ENCODE data around the gene IQGAP3. TPM values are rescaled to one million over a fixed set of nuclear protein-coding genes. Genes with fewer than 3 reads are reported as not detected.
A peak's percentile ranks its signal among the peaks of the same experiment; 100 is the strongest.

IQGAP3 gene
- total and polyA plus RNA-seq, 4 donors = under 0.01 to 8.5 (median 0.43) TPM

- H3K36me3 ChIP-seq (ENCODE audit: control insufficient read depth in 4 of 4, insufficient read depth in 3 of 4, low read depth in 1 of 4, low read length in 3 of 4) = no peaks in the 10 kb centered on the region
- H3K27me3 ChIP-seq (ENCODE audit: control insufficient read depth in 4 of 4, insufficient read depth in 4 of 4, low read length in 3 of 4) = no peaks in the 10 kb centered on the region
These were observed 61.7 kb downstream of the IQGAP3 start for GRCh38 chr1:156510709-156511108.

GRCh38 chr1:156509424-156510034, 62.8 kb downstream of the IQGAP3 start:
- no peak for DNase-seq (ENCODE audit: low spot score)
- WGBS = 86% methylated on average over 9 of the region's 9 CpGs
- Histone ChIP-seq H3K27me3 (ENCODE audit: control insufficient read depth in 4 of 4, insufficient read depth in 4 of 4, low read length in 3 of 4) (no peaks in the 10 kb centered on the region), H3K36me3 (ENCODE audit: control insufficient read depth in 4 of 4, insufficient read depth in 3 of 4, low read depth in 1 of 4, low read length in 3 of 4) (no peaks in the 10 kb centered on the region), H3K4me1 (ENCODE audit: control insufficient read depth in 4 of 4, insufficient read depth in 4 of 4, low read length in 3 of 4) (peaks cover 3 to 12% (median 3%) of the 10 kb centered on the region in 4 donors), H3K9ac (ENCODE audit: low read depth in 1 of 2, low read length in 2 of 2) (no peak overlapping the region), H3K27ac (ENCODE audit: low read depth in 1 of 2, low read length in 2 of 2) (no peak overlapping the region), H3K4me3 (ENCODE audit: low read depth in 1 of 3, low read length in 3 of 3) (no peak overlapping the region), H3K9me3 (ENCODE audit: control insufficient read depth in 4 of 4, low read length in 3 of 4) (no peaks in the 10 kb centered on the region)
- TF ChIP-seq HNF4A (conservative IDR thresholded peaks at IDR 0.05) (no peak), ATF3 (IDR thresholded peaks at IDR 0.05) (no peak), YY1 (IDR thresholded peaks at IDR 0.05) (no peak), SP1 (IDR thresholded peaks at IDR 0.05) (no peak)

More at GRCh38 chr1:156510709-156511108, 61.7 kb downstream of the IQGAP3 start:
- Histone ChIP-seq H3K27ac (ENCODE audit: low read depth in 1 of 2, low read length in 2 of 2) (no peak overlapping the region), H3K9ac (ENCODE audit: low read depth in 1 of 2, low read length in 2 of 2) (no peak overlapping the region), H3K9me3 (ENCODE audit: control insufficient read depth in 4 of 4, low read length in 3 of 4) (no peaks in the 10 kb centered on the region), H3K4me3 (ENCODE audit: low read depth in 1 of 3, low read length in 3 of 3) (no peak overlapping the region), H3K4me1 (ENCODE audit: control insufficient read depth in 4 of 4, insufficient read depth in 4 of 4, low read length in 3 of 4) (peaks cover 0 to 4% (median 0%) of the 10 kb centered on the region in 4 donors)
- WGBS = 70% methylated on average over 13 of the region's 13 CpGs
- peak; percentile 43 for TF ChIP-seq SP1 (IDR thresholded peaks at IDR 0.05)
- TF ChIP-seq FOXA2 (IDR thresholded peaks at IDR 0.05) = no peak
- TF ChIP-seq RAD21 (IDR thresholded peaks at IDR 0.05) = peak in 1 of 2 donors; percentile 4
- TF ChIP-seq RXRA (IDR thresholded peaks at IDR 0.05) = no peak
- no peak for TF ChIP-seq HNF4A (conservative IDR thresholded peaks at IDR 0.05)
- no peak for DNase-seq (ENCODE audit: low spot score)

GRCh38 chr1:156508955-156509234, 63.5 kb downstream of the IQGAP3 start:
- Histone ChIP-seq H3K27me3 (ENCODE audit: control insufficient read depth in 4 of 4, insufficient read depth in 4 of 4, low read length in 3 of 4) (no peaks in the 10 kb centered on the region), H3K4me1 (ENCODE audit: control insufficient read depth in 4 of 4, insufficient read depth in 4 of 4, low read length in 3 of 4) (peaks cover 4 to 18% (median 9%) of the 10 kb centered on the region in 4 donors), H3K9me3 (ENCODE audit: control insufficient read depth in 4 of 4, low read length in 3 of 4) (no peaks in the 10 kb centered on the region), H3K27ac (ENCODE audit: low read depth in 1 of 2, low read length in 2 of 2) (peak overlapping the region; percentile 19 to 44), H3K4me3 (ENCODE audit: low read depth in 1 of 3, low read length in 3 of 3) (no peak overlapping the region), H3K36me3 (ENCODE audit: control insufficient read depth in 4 of 4, insufficient read depth in 3 of 4, low read depth in 1 of 4, low read length in 3 of 4) (no peaks in the 10 kb centered on the region), H3K9ac (ENCODE audit: low read depth in 1 of 2, low read length in 2 of 2) (no peak overlapping the region)
- WGBS = 85% methylated on average over 2 of the region's 2 CpGs
- DNase-seq (ENCODE audit: low spot score) = no peak
- TF ChIP-seq GABPA (IDR thresholded peaks at IDR 0.05 in 1 of 2, conservative IDR thresholded peaks at IDR 0.05 in 1 of 2) (no peak), RAD21 (IDR thresholded peaks at IDR 0.05) (no peak), FOXA2 (IDR thresholded peaks at IDR 0.05) (no peak)

GRCh38 chr1:156508205-156508954, 64.0 kb downstream of the IQGAP3 start:
- Histone ChIP-seq H3K9ac (ENCODE audit: low read depth in 1 of 2, low read length in 2 of 2) (no peak overlapping the region), H3K36me3 (ENCODE audit: control insufficient read depth in 4 of 4, insufficient read depth in 3 of 4, low read depth in 1 of 4, low read length in 3 of 4) (no peaks in the 10 kb centered on the region), H3K27me3 (ENCODE audit: control insufficient read depth in 4 of 4, insufficient read depth in 4 of 4, low read length in 3 of 4) (no peaks in the 10 kb centered on the region), H3K27ac (ENCODE audit: low read depth in 1 of 2, low read length in 2 of 2) (peak overlapping the region; percentile 26 to 44), H3K9me3 (ENCODE audit: control insufficient read depth in 4 of 4, low read length in 3 of 4) (no peaks in the 10 kb centered on the region), H3K4me3 (ENCODE audit: low read depth in 1 of 3, low read length in 3 of 3) (no peak overlapping the region), H3K4me1 (ENCODE audit: control insufficient read depth in 4 of 4, insufficient read depth in 4 of 4, low read length in 3 of 4) (peaks cover 4 to 20% (median 10%) of the 10 kb centered on the region in 4 donors)
- DNase-seq (ENCODE audit: low spot score) = no peak
- WGBS = 71% methylated on average over 7 of the region's 7 CpGs
- TF ChIP-seq NR2F2 (IDR thresholded peaks at IDR 0.05) = no peak
- no peak for TF ChIP-seq YY1 (IDR thresholded peaks at IDR 0.05)
- TF ChIP-seq GABPA (IDR thresholded peaks at IDR 0.05 in 1 of 2, conservative IDR thresholded peaks at IDR 0.05 in 1 of 2) = no peak
- TF ChIP-seq REST (IDR thresholded peaks at IDR 0.05) = no peak
- TF ChIP-seq HNF4A (conservative IDR thresholded peaks at IDR 0.05) = no peak
- no peak for TF ChIP-seq RXRA (IDR thresholded peaks at IDR 0.05)
- TF ChIP-seq FOXA1 (IDR thresholded peaks at IDR 0.05) = no peak
- no peak for TF ChIP-seq RAD21 (IDR thresholded peaks at IDR 0.05)
- TF ChIP-seq JUND (IDR thresholded peaks at IDR 0.05) = no peak
- TF ChIP-seq HNF4G (IDR thresholded peaks at IDR 0.05) = no peak
- no peak for TF ChIP-seq FOXA2 (IDR thresholded peaks at IDR 0.05)
- TF ChIP-seq SP1 (IDR thresholded peaks at IDR 0.05) = no peak
- no peak for TF ChIP-seq EGR1 (IDR thresholded peaks at IDR 0.05; ENCODE audit: low read depth in 2 of 2)

Data from liver (tissue), 9 donors.